Stomach (tissue), 4 donors: Measurements from ENCODE around the gene AKAP8L.

Experiments
- POLR2A ChIP-seq, 4 donors: fragments of 450-650 bp; IDR thresholded peaks; one replicate each; pipeline ENCODE4 v1.6.1; 2016; ENCODE audit warnings: antibody characterized with exemption in 4 of 4, control low read depth in 2 of 4, mild to moderate bottlenecking in 1 of 4, moderate library complexity in 1 of 4
- TF ChIP-seq, protein P1 (sequence below), 7 experiments: fragments of 450-650 bp in 4 of 7; fragments of 200-600 bp in 3 of 7; sonication (generic) in 3 of 7; IDR thresholded peaks; one replicate each; pipeline ENCODE4 v1.5.1; 2016 to 2019; ENCODE audit warnings: antibody characterized with exemption in 7 of 7, control low read depth in 2 of 7, mild to moderate bottlenecking in 1 of 7

DNA sequence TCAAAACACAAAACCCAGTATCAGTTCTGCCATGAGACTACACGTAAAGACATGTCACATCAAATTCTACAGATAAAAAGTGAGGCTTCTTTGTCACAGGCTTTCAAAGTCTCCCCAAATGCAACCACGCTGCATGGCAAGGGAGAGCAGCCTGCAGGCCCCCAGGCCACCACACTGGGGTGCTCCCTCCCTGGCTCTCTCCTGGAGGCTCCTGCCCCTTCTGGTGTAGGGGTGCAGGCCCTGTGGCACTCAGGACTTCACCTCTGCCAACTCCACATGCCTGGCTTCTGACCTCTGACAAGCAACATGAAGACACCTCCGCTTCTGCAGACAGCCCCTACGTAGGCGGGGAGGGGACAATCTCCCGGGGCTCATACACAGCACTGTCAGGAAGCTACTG, 53.5 kb downstream of the AKAP8L start:
- TF ChIP-seq, protein P1, sequence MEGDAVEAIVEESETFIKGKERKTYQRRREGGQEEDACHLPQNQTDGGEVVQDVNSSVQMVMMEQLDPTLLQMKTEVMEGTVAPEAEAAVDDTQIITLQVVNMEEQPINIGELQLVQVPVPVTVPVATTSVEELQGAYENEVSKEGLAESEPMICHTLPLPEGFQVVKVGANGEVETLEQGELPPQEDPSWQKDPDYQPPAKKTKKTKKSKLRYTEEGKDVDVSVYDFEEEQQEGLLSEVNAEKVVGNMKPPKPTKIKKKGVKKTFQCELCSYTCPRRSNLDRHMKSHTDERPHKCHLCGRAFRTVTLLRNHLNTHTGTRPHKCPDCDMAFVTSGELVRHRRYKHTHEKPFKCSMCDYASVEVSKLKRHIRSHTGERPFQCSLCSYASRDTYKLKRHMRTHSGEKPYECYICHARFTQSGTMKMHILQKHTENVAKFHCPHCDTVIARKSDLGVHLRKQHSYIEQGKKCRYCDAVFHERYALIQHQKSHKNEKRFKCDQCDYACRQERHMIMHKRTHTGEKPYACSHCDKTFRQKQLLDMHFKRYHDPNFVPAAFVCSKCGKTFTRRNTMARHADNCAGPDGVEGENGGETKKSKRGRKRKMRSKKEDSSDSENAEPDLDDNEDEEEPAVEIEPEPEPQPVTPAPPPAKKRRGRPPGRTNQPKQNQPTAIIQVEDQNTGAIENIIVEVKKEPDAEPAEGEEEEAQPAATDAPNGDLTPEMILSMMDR (IDR thresholded peaks at IDR 0.05): no peak
- no peak for TF ChIP-seq POLR2A (IDR thresholded peaks at IDR 0.05)
